Activated B cell treated with CpG ODN at 0.5 μM for 24 hours (primary cell): ENCODE results near the gene MIA3. TPM values are rescaled to one million over a fixed set of nuclear protein-coding genes. Genes with fewer than 3 reads are reported as not detected.

Source experiments
- ATAC-seq: fragments of 200-7000 bp; cut with Tn5 transposase; one replicate; pipeline ENCODE4 v1.10.0; 2021; ENCODE audit warnings: low read depth, mild to moderate bottlenecking, moderate library complexity
- CTCF ChIA-PET: fragments of 350-600 bp; sonication (Branson Sonifier 250); formaldehyde crosslinking; loops from one replicate; lab custom pipeline; 2021; ENCODE audit warnings: antibody characterized with exemption; lab: Charles Lee
- POLR2A ChIA-PET: fragments of 350-600 bp; sonication (Branson Sonifier 250); formaldehyde crosslinking; loops from one replicate; lab custom pipeline; 2021; ENCODE audit warnings: antibody characterized with exemption; lab: Charles Lee
- DNase-seq: peaks from one replicate; pipeline ENCODE4 v3.0.0; 2022
- H3K27ac Mint-ChIP-seq: one replicate; pipeline ENCODE4 v1.8.0; 2020; ENCODE audit warnings: mixed read lengths
- H3K27me3 Mint-ChIP-seq: one replicate; pipeline ENCODE4 v1.8.0; 2021; ENCODE audit warnings: mixed read lengths
- H3K36me3 Mint-ChIP-seq: one replicate; pipeline ENCODE4 v1.8.0; 2021; ENCODE audit warnings: low read depth, mixed read lengths
- H3K4me1 Mint-ChIP-seq: one replicate; pipeline ENCODE4 v1.8.0; 2021; ENCODE audit warnings: mixed read lengths
- H3K4me3 Mint-ChIP-seq: one replicate; pipeline ENCODE4 v1.8.0; 2020; ENCODE audit warnings: mild to moderate bottlenecking, mixed read lengths
- H3K9me3 Mint-ChIP-seq: one replicate; pipeline ENCODE4 v1.8.0; 2020; ENCODE audit warnings: mixed read lengths
- intact Hi-C: fragments of 100-400 bp; cut with micrococcal nuclease; formaldehyde crosslinking; loops from one replicate; pipeline ENCODE4 v1.15.1; 2024
- total RNA-seq: library from RNA; stranded (reverse); gene quantifications from 2 replicates; pipeline ENCODE4 v1.2.3, GENCODE V29; 2022
- TF ChIP-seq, protein P1 (sequence below): fragments of 200-600 bp; IDR thresholded peaks from one replicate; pipeline ENCODE4 v1.8.0; 2022; ENCODE audit warnings: antibody characterized with exemption, mild to moderate bottlenecking

Gene MIA3
- total RNA-seq, 1 donor from 2014 or later: 83.1 TPM

- DNase-seq (no peak), ATAC-seq (no peak)
- peaks cover 49% of the 10 kb centered on the region for H3K36me3 Mint-ChIP-seq
- H3K4me1 Mint-ChIP-seq: peaks cover 28% of the 10 kb centered on the region
- no peak overlapping the region for H3K4me3 Mint-ChIP-seq
- H3K27me3 Mint-ChIP-seq: no peaks in the 10 kb centered on the region
- H3K27ac Mint-ChIP-seq: no peak overlapping the region
- TF ChIP-seq, protein P1, sequence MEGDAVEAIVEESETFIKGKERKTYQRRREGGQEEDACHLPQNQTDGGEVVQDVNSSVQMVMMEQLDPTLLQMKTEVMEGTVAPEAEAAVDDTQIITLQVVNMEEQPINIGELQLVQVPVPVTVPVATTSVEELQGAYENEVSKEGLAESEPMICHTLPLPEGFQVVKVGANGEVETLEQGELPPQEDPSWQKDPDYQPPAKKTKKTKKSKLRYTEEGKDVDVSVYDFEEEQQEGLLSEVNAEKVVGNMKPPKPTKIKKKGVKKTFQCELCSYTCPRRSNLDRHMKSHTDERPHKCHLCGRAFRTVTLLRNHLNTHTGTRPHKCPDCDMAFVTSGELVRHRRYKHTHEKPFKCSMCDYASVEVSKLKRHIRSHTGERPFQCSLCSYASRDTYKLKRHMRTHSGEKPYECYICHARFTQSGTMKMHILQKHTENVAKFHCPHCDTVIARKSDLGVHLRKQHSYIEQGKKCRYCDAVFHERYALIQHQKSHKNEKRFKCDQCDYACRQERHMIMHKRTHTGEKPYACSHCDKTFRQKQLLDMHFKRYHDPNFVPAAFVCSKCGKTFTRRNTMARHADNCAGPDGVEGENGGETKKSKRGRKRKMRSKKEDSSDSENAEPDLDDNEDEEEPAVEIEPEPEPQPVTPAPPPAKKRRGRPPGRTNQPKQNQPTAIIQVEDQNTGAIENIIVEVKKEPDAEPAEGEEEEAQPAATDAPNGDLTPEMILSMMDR: no peak
- intact Hi-C loops: loop anchor here (2.0 kb wide), 1 partner anchor 14 kb away; no protein-coding TSS in a partner anchor
- POLR2A ChIA-PET: interaction anchor here (0.7 kb wide), 1 partner anchor 32 kb away, joined by 8 read pairs; no protein-coding TSS in a partner anchor
- H3K9me3 Mint-ChIP-seq: no peaks in the 10 kb centered on the region
- CTCF ChIA-PET: interaction anchor here (1.7 kb wide), 1 partner anchor 43 kb away, joined by 3 read pairs; no protein-coding TSS in a partner anchor
Observed at GRCh38 chr1:222697203-222697602, 79.3 kb downstream of the MIA3 start.

- no peak for ATAC-seq
- Mint-ChIP-seq H3K27me3 (no peaks in the 10 kb centered on the region), H3K27ac (no peak overlapping the region), H3K9me3 (no peaks in the 10 kb centered on the region), H3K36me3 (peaks cover 49% of the 10 kb centered on the region), H3K4me1 (peaks cover 28% of the 10 kb centered on the region), H3K4me3 (no peak overlapping the region)
- TF ChIP-seq, protein P1: no peak
- ChIA-PET CTCF (interaction anchor here (1.7 kb wide), 1 partner anchor 44 kb away, joined by 3 read pairs; no protein-coding TSS in a partner anchor), POLR2A (interaction anchor here (0.7 kb wide), 1 partner anchor 32 kb away, joined by 8 read pairs; no protein-coding TSS in a partner anchor)
- intact Hi-C loops: loop anchor here (2.0 kb wide), 1 partner anchor 13 kb away; no protein-coding TSS in a partner anchor
- no peak for DNase-seq
Observed at GRCh38 chr1:222697826-222698225, 79.9 kb downstream of the MIA3 start.

GRCh38 chr1:222702210-222702609, 84.3 kb downstream of the MIA3 start:
- TF ChIP-seq, protein P1: no peak
- intact Hi-C loops: no loop called here
- POLR2A ChIA-PET: no interaction called here
- Mint-ChIP-seq H3K36me3 (peaks cover 67% of the 10 kb centered on the region), H3K4me3 (no peak overlapping the region), H3K27me3 (no peaks in the 10 kb centered on the region), H3K4me1 (peaks cover 38% of the 10 kb centered on the region), H3K9me3 (peaks cover 5% of the 10 kb centered on the region), H3K27ac (no peak overlapping the region)
- DNase-seq: no peak
- CTCF ChIA-PET: no interaction called here
- no peak for ATAC-seq

DNA sequence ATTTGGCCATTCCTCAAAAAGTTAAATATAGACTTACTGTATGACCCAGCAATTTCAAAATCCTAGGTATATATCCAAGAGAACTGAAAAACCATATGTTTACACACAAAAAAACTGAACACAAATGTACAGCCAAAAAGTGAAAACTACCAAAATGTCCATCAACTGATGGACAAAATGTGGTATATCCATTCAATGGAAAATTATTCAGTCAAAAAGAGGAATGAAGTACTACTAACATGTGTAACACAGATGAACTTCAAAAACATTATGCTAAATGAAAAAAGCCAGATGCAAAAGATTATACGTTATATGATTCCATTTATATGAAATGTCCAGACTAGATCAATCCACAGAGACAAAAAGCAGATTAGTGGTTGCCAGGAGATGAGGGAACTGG, 86.4 kb downstream of the MIA3 start:
- ATAC-seq (no peak), DNase-seq (no peak)
- Mint-ChIP-seq H3K4me1 (peaks cover 51% of the 10 kb centered on the region), H3K27ac (no peak overlapping the region), H3K36me3 (peaks cover 70% of the 10 kb centered on the region), H3K4me3 (no peak overlapping the region), H3K27me3 (no peaks in the 10 kb centered on the region), H3K9me3 (peaks cover 5% of the 10 kb centered on the region)
- TF ChIP-seq, protein P1: no peak
- intact Hi-C loops: no loop called here
- ChIA-PET CTCF (no interaction called here), POLR2A (interaction anchor here (1.2 kb wide), 1 partner anchor 9 kb away, joined by 5 read pairs; the partner anchor contains the start of genes AIDA and BROX)

GRCh38 chr1:222706815-222707214, 88.9 kb downstream of the MIA3 start:
- H3K36me3 Mint-ChIP-seq: peaks cover 69% of the 10 kb centered on the region
- ChIA-PET POLR2A (no interaction called here), CTCF (no interaction called here)

More at GRCh38 chr1:222706815-222707214, 88.9 kb downstream of the MIA3 start:
- Mint-ChIP-seq H3K4me3 (no peak overlapping the region), H3K4me1 (peaks cover 72% of the 10 kb centered on the region), H3K27me3 (no peaks in the 10 kb centered on the region), H3K9me3 (peaks cover 5% of the 10 kb centered on the region), H3K27ac (peak overlapping the region; percentile 0)
- no peak for ATAC-seq
- TF ChIP-seq, protein P1: no peak
- DNase-seq: no peak
- intact Hi-C loops: no loop called here
